ENCODE data around the gene MAP4K4.

Gene MAP4K4

GRCh38 chr2:101751276-101751815 lies 53.8 kb downstream of the MAP4K4 start:
- Mint-ChIP-seq H3K36me3 (peaks cover 4 to 8% of the 10 kb centered on the region in 2 donors), H3K27ac (peak overlapping the region; percentile 28), H3K4me1 (peaks cover 39 to 82% of the 10 kb centered on the region in 2 donors), H3K27me3 (no peaks in the 10 kb centered on the region), H3K4me3 (peak overlapping the region; percentile 28 to 52), H3K9me3 (no peaks in the 10 kb centered on the region)
- DNase-seq: no peak
- no peak for ATAC-seq (replicated peaks)

DNA sequence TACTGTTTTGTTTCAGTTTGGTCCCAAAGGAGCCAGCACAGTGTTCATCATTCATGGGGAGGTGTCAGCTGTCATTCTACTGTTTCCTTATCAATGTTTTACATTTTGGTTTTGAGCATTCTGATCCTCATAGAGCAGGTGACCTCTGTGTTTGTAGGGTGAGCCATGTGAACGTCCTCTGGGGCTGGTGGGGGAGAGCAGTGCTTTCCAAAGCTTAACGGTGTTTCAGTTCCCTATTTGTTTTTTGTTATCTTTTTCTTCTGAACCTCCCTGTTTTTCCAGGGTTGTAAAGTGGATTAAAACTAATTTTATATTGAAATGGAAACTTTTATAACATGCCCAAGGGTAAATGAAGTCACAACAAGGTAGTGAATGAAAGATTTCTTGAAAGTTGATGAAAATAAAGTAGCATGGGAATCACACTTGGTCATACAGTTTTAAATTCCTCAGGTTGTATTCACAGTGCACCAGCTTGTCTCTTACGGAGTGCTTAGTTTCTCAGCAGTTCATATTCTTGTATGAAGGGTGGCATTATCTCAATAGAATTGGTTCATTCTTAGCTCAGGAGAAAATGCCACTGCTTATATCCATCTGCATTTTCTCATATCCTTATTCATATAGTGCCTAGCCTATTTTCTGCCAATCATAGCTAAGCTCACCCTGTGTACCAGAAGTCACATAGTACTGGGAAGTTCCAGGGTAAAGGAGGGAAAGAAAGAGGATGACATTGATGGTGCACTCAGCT lies 54.5 kb downstream of the MAP4K4 start:
- Mint-ChIP-seq H3K4me3 (peak overlapping the region; percentile 28 to 48), H3K9me3 (no peaks in the 10 kb centered on the region), H3K27me3 (no peaks in the 10 kb centered on the region), H3K36me3 (peaks cover 4 to 8% of the 10 kb centered on the region in 2 donors), H3K27ac (peak overlapping the region; percentile 7), H3K4me1 (peaks cover 42 to 82% of the 10 kb centered on the region in 2 donors)
- peak; percentile 59 for DNase-seq
- peak; percentile 88 to 92 for ATAC-seq (replicated peaks)

DNA sequence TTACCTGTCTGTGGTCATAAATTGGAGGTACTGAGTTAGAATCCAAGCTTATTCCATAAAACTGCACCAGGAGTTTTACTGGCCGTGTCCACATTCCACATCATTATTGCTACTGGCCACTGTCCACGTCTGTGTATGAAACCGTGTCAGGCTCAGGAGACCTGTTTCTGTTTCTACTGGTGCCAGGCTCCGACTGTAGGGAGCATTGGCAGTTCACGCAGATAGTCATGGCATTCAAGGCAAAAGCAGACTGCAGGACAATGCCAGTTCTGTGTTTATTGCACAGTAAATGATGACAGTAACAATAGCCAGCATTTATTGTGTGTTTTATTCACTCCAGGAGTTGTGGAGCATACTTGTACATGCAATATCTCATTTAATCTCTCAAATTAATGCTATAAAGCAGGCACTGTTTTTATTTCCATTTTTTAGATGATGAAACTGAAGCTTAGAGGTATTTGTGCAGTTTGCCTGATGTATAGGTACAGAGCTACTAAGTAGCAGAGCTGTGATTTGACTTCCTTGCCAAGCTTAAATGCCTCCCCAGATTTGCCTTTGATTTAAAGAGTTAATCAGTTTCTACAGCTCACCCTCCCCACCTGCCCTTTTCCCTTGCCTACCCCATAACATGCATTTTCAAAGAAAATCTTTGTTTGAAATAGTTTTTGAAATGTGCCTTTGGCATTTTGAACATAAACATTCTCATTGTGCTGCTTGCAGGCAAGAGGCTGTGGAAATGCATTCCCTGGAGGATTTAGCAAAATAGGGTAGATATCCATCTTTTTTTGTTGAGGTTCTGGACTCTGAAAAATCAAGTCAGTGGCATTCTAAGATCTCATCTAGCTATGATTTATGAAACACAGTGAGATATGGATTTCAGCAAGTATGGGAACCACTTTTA lies 55.5 kb downstream of the MAP4K4 start:
- H3K27ac Mint-ChIP-seq: peak overlapping the region; percentile 89
- DNase-seq (no peak), ATAC-seq (replicated peaks) (no peak)
- H3K36me3 Mint-ChIP-seq: peaks cover 4 to 8% of the 10 kb centered on the region in 2 donors
- H3K4me1 Mint-ChIP-seq: peaks cover 41 to 79% of the 10 kb centered on the region in 2 donors
- H3K27me3 Mint-ChIP-seq: no peaks in the 10 kb centered on the region
- H3K9me3 Mint-ChIP-seq: no peaks in the 10 kb centered on the region
- H3K4me3 Mint-ChIP-seq: peak overlapping the region; percentile 52 to 61

DNA sequence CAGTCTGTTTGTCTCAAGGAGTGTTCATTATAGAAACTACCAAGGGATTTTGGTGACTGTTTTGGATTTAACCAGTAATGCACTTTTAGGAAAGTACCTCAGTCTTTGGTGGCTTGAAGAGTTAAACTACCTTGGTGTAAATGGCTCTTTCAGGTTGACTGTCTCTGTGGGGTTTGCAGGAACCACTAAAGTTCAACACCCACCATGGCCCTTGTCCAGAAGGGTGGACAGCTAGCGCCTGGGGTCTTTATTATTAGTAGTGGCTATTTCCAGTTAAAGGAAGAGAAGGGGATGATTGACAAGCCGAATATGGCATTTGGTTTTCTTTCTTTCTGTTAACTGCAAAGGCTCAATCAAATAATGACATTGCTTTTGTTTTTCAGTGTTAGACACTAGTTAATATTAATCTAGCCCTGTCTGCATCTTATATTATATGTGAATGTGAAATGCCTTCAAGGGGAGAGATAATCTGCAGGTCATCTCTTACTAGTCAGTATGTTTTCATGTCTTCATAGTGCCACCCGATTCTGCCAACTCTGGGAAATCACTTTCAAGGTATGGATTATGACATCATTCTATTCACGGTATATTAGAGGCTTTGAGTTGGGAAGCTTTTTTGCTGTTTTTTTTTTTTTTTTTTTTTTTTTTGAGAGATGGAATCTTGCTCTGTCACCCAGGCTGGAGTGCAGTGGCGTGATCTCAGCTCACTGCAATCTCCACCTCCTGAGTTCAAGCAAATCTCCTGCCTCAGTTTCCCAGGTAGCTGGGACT lies 56.4 kb downstream of the MAP4K4 start:
- H3K4me1 Mint-ChIP-seq: peaks cover 45 to 81% of the 10 kb centered on the region in 2 donors
- peak; percentile 21 for DNase-seq
- H3K36me3 Mint-ChIP-seq: peaks cover 4 to 9% of the 10 kb centered on the region in 2 donors
- peak overlapping the region; percentile 89 for H3K27ac Mint-ChIP-seq
- H3K9me3 Mint-ChIP-seq: no peaks in the 10 kb centered on the region
- H3K27me3 Mint-ChIP-seq: no peaks in the 10 kb centered on the region
- peak overlapping the region in 1 of 2 donors; percentile 61 for H3K4me3 Mint-ChIP-seq
- peak; percentile 39 to 45 for ATAC-seq (replicated peaks)

GRCh38 chr2:101754618-101755017 lies 57.1 kb downstream of the MAP4K4 start:
- no peaks in the 10 kb centered on the region for H3K9me3 Mint-ChIP-seq

GRCh38 chr2:101756266-101756665 lies 58.8 kb downstream of the MAP4K4 start:
- H3K36me3 Mint-ChIP-seq: peaks cover 5 to 10% of the 10 kb centered on the region in 2 donors

More at GRCh38 chr2:101754618-101755017, 57.1 kb downstream of the MAP4K4 start:
- H3K27ac Mint-ChIP-seq: peak overlapping the region; percentile 89
- peaks cover 4 to 9% of the 10 kb centered on the region in 2 donors for H3K36me3 Mint-ChIP-seq
- DNase-seq: no peak
- ATAC-seq (replicated peaks): no peak
- H3K4me1 Mint-ChIP-seq: peaks cover 45 to 85% of the 10 kb centered on the region in 2 donors
- peak overlapping the region in 1 of 2 donors; percentile 61 for H3K4me3 Mint-ChIP-seq
- H3K27me3 Mint-ChIP-seq: no peaks in the 10 kb centered on the region

DNA sequence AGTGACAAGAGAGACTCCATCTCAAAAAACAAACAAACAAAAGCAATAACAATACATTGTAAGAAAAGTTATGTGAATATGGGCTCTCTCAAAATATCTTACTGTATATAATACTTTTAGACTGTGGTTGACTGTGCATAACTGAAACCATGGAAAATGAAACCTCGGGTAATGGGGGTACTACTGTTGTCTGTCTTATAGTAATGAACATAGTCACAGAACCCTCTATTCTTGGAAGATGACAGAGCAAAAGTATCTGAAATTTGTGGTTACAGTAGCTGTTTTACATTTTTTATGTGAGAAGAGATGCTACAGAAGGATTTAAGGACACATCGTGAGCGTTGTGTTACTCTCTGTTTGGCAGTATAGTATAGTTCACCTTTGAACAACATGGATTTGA lies 60.5 kb downstream of the MAP4K4 start:
- DNase-seq (no peak), ATAC-seq (replicated peaks) (peak; percentile 52 to 68)
- H3K4me1 Mint-ChIP-seq: peaks cover 42 to 83% of the 10 kb centered on the region in 2 donors
- no peaks in the 10 kb centered on the region for H3K9me3 Mint-ChIP-seq
- H3K27ac Mint-ChIP-seq: peak overlapping the region; percentile 91
- H3K4me3 Mint-ChIP-seq: peak overlapping the region; percentile 57 to 62
- H3K36me3 Mint-ChIP-seq: peaks cover 6 to 16% of the 10 kb centered on the region in 2 donors
- H3K27me3 Mint-ChIP-seq: no peaks in the 10 kb centered on the region

More at GRCh38 chr2:101756266-101756665, 58.8 kb downstream of the MAP4K4 start:
- H3K27ac Mint-ChIP-seq: peak overlapping the region; percentile 84
- ATAC-seq (replicated peaks) (no peak), DNase-seq (no peak)
- no peaks in the 10 kb centered on the region for H3K27me3 Mint-ChIP-seq
- peak overlapping the region; percentile 33 to 34 for H3K4me3 Mint-ChIP-seq
- H3K9me3 Mint-ChIP-seq: no peaks in the 10 kb centered on the region
- peaks cover 39 to 83% of the 10 kb centered on the region in 2 donors for H3K4me1 Mint-ChIP-seq

GRCh38 chr2:101759162-101759561 lies 61.7 kb downstream of the MAP4K4 start:
- DNase-seq: no peak
- Mint-ChIP-seq H3K4me1 (peaks cover 43 to 82% of the 10 kb centered on the region in 2 donors), H3K27ac (no peak overlapping the region)

DNA sequence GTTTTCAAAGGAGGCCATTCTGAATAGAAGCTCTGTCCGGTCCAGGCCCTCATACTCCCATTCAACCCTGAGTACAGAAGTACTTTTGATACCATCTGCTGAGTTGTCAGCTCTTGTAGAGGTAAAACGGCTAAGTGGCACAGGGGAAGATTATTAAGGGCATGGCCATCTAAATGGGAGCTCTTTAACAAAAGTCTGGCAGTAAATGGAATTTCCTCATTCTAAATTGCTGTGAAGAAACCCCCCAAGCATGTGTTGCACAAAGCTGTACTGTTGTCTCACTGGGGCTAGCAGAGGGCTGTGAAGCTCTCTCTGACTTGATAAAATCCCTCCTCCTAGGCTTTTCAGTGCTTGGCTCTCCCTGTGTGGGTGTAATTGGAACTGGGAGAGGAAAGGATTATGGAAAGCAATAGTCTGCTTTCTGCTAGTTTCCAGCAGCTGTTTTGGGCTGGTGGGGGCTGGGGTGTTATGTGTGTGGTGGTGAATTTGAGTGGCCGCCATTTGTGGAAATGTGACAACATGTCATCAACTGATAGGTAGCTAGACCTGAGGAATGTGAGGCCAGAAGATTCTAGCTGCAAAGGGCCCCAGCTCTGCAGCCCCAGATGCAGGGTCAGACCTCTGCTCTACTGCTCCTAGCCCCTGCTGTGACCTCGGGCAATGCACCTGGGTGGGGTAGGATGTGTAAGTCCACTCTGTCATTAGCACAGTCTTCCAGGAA lies 65.1 kb downstream of the MAP4K4 start:
- ATAC-seq (replicated peaks) (no peak), DNase-seq (no peak)
- H3K4me3 Mint-ChIP-seq: peak overlapping the region in 1 of 2 donors; percentile 25
- H3K9me3 Mint-ChIP-seq: no peaks in the 10 kb centered on the region
- peaks cover 51 to 83% of the 10 kb centered on the region in 2 donors for H3K4me1 Mint-ChIP-seq
- H3K27me3 Mint-ChIP-seq: no peaks in the 10 kb centered on the region
- H3K36me3 Mint-ChIP-seq: peaks cover 6 to 12% of the 10 kb centered on the region in 2 donors
- H3K27ac Mint-ChIP-seq: peak overlapping the region; percentile 73

More at GRCh38 chr2:101759162-101759561, 61.7 kb downstream of the MAP4K4 start:
- peaks cover 6 to 16% of the 10 kb centered on the region in 2 donors for H3K36me3 Mint-ChIP-seq
- H3K4me3 Mint-ChIP-seq: no peak overlapping the region
- no peaks in the 10 kb centered on the region for H3K9me3 Mint-ChIP-seq
- no peaks in the 10 kb centered on the region for H3K27me3 Mint-ChIP-seq
- no peak for ATAC-seq (replicated peaks)

GRCh38 chr2:101763496-101764333 lies 66.2 kb downstream of the MAP4K4 start:
- H3K4me1 Mint-ChIP-seq: peaks cover 48 to 81% of the 10 kb centered on the region in 2 donors
- no peak overlapping the region for H3K4me3 Mint-ChIP-seq
- H3K27me3 Mint-ChIP-seq: no peaks in the 10 kb centered on the region
- DNase-seq: no peak
- ATAC-seq (replicated peaks): peak in 1 of 2 donors; percentile 27
- H3K27ac Mint-ChIP-seq: peak overlapping the region; percentile 37
- no peaks in the 10 kb centered on the region for H3K9me3 Mint-ChIP-seq
- H3K36me3 Mint-ChIP-seq: peaks cover 2 to 7% of the 10 kb centered on the region in 2 donors

- no peak overlapping the region for H3K27ac Mint-ChIP-seq
- DNase-seq (no peak), ATAC-seq (replicated peaks) (no peak)
- H3K9me3 Mint-ChIP-seq: no peaks in the 10 kb centered on the region
- peaks cover 57 to 90% of the 10 kb centered on the region in 2 donors for H3K4me1 Mint-ChIP-seq
- peaks cover 2 to 7% of the 10 kb centered on the region in 2 donors for H3K36me3 Mint-ChIP-seq
- no peaks in the 10 kb centered on the region for H3K27me3 Mint-ChIP-seq
- H3K4me3 Mint-ChIP-seq: no peak overlapping the region
Measured at GRCh38 chr2:101766337-101766736, 68.8 kb downstream of the MAP4K4 start.
